ENCODE data around the gene GANAB.
"Not testable (repeated sequence)": the region's sequence is repeated elsewhere in the genome, so short reads cannot be mapped to it uniquely, and the experiment has no call there.

GANAB gene

DNA sequence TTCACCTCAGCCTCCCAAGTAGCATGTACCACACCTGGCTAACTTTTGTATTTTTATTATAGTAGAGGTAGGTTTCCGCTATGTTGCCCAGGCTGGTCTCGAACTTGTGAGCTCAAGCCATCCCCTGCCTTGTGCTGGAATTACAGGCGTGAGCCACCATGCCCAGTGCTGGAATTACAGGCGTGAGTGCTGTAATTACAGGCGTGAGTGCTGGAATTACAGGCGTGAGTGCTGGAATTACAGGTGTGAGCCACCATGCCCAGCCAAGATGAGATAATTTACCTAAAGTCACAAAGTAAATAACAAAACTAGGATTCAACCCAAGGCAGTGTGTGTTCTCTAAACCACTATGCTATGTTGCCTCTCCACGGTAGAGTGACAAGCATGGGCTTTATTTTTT is 36.1 kb upstream of the GANAB start:
- no peak overlapping the region for H3K4me3 ChIP-seq (ENCODE audit: low read length)
- no peak for DNase-seq (ENCODE audit: low read depth)
- TF ChIP-seq, protein P1, sequence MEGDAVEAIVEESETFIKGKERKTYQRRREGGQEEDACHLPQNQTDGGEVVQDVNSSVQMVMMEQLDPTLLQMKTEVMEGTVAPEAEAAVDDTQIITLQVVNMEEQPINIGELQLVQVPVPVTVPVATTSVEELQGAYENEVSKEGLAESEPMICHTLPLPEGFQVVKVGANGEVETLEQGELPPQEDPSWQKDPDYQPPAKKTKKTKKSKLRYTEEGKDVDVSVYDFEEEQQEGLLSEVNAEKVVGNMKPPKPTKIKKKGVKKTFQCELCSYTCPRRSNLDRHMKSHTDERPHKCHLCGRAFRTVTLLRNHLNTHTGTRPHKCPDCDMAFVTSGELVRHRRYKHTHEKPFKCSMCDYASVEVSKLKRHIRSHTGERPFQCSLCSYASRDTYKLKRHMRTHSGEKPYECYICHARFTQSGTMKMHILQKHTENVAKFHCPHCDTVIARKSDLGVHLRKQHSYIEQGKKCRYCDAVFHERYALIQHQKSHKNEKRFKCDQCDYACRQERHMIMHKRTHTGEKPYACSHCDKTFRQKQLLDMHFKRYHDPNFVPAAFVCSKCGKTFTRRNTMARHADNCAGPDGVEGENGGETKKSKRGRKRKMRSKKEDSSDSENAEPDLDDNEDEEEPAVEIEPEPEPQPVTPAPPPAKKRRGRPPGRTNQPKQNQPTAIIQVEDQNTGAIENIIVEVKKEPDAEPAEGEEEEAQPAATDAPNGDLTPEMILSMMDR (conservative IDR thresholded peaks at IDR 0.05; ENCODE audit: low read depth, low read length) = no peak

DNA sequence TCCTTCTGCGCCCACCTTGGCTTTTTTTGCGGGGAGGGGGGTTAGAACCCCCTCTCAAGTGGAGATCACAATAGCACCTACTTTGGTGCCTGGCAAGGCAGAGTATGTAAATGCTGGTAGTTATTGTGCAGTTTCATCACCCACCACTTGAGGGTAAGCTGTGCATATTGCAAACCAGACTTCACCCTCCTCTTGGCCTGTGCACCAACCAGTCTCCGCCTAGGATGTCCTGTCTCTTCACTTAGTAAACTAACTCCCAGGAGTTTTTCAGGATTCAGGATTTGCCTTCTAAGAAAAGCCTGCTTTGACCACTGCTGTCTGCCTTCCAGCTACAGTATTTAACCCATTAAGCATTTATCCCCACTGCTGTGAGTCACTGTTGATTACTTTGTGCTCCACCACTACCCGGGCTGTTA is 34.4 kb upstream of the GANAB start:
- H3K4me3 ChIP-seq (ENCODE audit: low read length) = no peak overlapping the region
- DNase-seq (ENCODE audit: low read depth) = no peak
- TF ChIP-seq, protein P1 (conservative IDR thresholded peaks at IDR 0.05; ENCODE audit: low read depth, low read length) = peak; percentile 64

DNA sequence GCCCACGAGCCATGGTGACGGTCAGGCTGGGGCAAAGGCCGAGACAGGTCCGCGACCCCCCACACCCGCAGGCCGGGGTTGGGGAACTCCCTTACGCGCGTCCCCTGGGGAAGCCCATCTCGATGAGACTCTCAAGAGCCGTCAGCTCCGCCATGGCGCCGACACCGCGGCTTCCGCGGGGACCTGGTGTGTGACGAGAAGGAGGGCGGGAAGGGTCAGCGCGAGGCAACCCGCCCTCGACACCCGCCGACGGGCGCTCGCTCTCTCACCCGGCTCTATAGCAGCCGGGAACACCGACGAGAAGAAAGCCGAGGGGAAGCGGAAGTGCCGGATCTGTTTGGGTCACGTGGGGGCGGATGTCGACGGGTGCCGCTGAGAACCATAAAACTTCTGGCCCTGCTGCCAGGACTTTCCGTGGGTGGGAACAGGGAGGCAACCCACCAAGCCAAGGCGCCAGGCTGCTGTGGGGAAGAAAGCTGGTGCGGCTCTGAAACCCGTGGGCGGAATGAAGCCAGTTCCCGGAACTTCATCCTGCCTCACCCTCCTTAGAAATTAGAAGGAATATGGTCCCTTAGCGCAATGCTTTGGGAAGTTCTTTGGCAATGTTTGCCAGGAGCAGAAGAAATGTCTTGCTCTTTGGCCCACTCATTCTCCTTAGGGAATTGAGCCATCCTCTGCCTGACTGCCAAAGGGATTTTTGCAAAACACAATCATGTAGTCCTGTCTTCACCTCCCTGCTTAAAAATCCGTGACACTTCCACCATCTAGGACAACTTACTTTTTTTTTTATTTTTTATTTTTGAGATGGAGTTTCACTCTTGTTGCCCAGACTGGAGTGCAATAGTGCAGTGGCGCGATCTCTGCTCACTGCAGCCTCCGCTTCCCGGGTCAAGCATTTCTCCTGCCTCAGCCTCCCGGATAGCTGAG is 32.6 kb upstream of the GANAB start, which contains the start of gene UBXN1:
Gene UBXN1 (minus strand): TSS at position 304 of the 927 bp plus-strand sequence. CDS start 150 bp downstream, at position 154.
- no peak for DNase-seq (ENCODE audit: low read depth)
- peak within 1 kb of the TSS; percentile 95 for H3K4me3 ChIP-seq (ENCODE audit: low read length)
- TF ChIP-seq, protein P1 (conservative IDR thresholded peaks at IDR 0.05; ENCODE audit: low read depth, low read length) = no peak

DNA sequence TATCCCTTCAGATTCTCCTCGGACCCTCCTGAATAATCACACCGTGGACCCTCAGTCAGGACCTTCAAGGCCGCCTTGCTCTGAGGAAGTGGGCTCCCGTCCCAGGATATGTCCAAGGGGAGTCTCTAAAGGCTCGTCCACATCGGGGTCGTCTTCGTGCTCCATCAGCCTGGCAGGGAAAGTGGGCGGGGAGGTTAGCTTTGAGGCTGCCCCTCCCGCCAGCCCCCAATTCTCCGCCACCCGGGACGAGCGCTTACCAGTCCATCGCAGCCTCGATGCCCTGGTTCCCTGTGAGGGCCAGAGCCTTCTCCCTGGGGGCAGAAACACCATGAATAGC is 32.0 kb upstream of the GANAB start:
- H3K4me3 ChIP-seq (ENCODE audit: low read length) = peak overlapping the region; percentile 95
- TF ChIP-seq, protein P1 (conservative IDR thresholded peaks at IDR 0.05; ENCODE audit: low read depth, low read length) = no peak
- no peak for DNase-seq (ENCODE audit: low read depth)

DNA sequence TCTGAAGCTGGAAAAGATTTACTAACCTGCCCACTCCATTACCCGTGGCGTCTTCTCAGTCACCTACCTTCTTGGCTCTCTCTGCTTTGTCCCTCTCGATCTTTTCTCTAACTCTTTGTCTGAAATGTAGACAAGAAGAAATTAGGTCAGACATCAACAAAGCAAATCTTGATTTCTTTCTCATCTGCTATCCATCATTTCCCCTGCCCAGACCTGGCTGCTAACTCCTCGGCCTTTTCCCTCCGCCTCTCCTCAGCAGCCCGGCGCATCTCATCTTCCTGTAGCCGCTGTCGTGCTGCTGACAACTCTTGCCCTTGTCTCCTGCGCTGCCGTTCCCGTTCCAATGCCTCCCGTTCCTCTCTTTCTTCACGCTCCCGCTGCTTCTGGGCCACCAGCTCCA is 31.3 kb upstream of the GANAB start:
- DNase-seq (ENCODE audit: low read depth) = no peak

DNA sequence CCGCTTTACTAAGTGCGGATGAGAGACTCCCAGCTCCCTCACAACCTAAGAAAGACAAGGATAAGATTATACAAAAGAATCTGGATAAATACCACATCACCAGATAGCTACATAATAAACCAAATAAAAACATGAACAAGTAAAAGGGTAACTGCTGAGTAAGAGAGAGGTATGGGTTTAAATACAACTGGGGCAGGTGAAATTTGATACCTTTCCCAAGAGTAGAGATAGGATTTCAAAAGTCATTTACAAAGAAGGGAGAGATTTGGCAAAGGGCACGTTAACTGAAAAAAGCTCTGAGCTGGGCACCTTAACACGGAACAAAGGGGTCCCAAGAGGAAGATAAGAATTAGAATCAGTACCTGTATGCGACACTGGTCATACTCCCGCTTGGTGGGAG is 30.7 kb upstream of the GANAB start:
- H3K4me3 ChIP-seq (ENCODE audit: low read length) = no peak overlapping the region
- TF ChIP-seq, protein P1 (conservative IDR thresholded peaks at IDR 0.05; ENCODE audit: low read depth, low read length) = no peak

More for the DNA sequence above, 31.3 kb upstream of the GANAB start:
- TF ChIP-seq, protein P1 (conservative IDR thresholded peaks at IDR 0.05; ENCODE audit: low read depth, low read length) = no peak
- peak overlapping the region; percentile 95 for H3K4me3 ChIP-seq (ENCODE audit: low read length)

DNA sequence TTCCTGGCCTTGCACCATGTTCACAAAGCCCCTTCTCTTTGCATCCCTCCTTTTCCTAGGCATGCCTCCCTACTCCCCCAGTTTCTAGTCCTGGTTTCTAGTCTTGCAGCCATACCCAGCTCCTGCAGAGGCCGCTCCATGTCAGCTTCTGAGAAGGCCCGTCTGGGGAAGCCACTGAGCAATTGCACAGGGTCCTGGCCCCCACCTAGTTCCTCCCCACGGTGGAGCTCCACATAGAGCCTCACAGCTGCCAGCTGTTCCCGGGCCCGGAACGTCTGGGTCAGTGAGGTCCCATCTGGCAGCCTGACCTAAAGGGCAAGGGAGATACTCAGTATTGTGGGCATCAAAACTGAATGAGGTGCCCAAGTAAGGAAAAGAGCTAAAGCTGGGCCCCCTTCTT is 30.3 kb upstream of the GANAB start:
- H3K4me3 ChIP-seq (ENCODE audit: low read length) = no peak overlapping the region
- TF ChIP-seq, protein P1 (conservative IDR thresholded peaks at IDR 0.05; ENCODE audit: low read depth, low read length) = no peak
- DNase-seq (ENCODE audit: low read depth) = no peak

More for the DNA sequence above, 30.7 kb upstream of the GANAB start:
- no peak for DNase-seq (ENCODE audit: low read depth)

DNA sequence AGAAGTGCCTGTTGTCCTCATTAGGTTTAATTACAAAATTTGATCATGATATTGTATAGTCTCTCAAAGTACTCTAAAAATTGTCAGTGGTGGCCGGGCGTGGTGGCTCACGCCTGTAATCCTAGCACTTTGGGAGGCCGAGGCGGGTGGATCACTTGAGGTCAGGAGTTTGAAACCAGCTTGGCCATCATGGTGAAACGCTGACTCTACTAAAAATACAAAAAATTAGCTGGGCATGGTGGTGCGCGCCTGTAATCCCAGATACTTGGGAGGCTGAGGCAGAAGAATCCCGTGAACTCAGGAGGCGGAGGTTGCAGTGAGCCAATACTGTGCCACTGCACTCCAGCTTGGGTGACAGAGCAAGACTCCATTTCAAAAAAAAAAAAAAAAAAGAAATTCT is 29.0 kb upstream of the GANAB start:
- H3K4me3 ChIP-seq (ENCODE audit: low read length); DNase-seq (ENCODE audit: low read depth): not testable (repeated sequence)

All from retinal pigment epithelial cell (primary cell).